ENCODE measurements around the gene CEMIP.
"Not testable (repeated sequence)": the region's sequence is repeated elsewhere in the genome, so short reads cannot be mapped to it uniquely, and the experiment has no call there.

The CEMIP gene

GRCh38 chr15:80957976-80958375 is 178.8 kb downstream of the CEMIP start:
- no peaks in the 10 kb centered on the region for H3K36me3 ChIP-seq (ENCODE audit: low read length)
- no peaks in the 10 kb centered on the region for H3F3A ChIP-seq (ENCODE audit: insufficient read depth)
- no peaks in the 10 kb centered on the region for H3K27me3 ChIP-seq (ENCODE audit: low read length)
- no peak overlapping the region for H3K27ac ChIP-seq (ENCODE audit: low read depth, low read length)
- TF ChIP-seq, protein P1, sequence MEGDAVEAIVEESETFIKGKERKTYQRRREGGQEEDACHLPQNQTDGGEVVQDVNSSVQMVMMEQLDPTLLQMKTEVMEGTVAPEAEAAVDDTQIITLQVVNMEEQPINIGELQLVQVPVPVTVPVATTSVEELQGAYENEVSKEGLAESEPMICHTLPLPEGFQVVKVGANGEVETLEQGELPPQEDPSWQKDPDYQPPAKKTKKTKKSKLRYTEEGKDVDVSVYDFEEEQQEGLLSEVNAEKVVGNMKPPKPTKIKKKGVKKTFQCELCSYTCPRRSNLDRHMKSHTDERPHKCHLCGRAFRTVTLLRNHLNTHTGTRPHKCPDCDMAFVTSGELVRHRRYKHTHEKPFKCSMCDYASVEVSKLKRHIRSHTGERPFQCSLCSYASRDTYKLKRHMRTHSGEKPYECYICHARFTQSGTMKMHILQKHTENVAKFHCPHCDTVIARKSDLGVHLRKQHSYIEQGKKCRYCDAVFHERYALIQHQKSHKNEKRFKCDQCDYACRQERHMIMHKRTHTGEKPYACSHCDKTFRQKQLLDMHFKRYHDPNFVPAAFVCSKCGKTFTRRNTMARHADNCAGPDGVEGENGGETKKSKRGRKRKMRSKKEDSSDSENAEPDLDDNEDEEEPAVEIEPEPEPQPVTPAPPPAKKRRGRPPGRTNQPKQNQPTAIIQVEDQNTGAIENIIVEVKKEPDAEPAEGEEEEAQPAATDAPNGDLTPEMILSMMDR (IDR thresholded peaks at IDR 0.05; ENCODE audit: insufficient read depth, low read length, poor library complexity, severe bottlenecking), result no peak
- TF ChIP-seq EZH2phosphoT487 (conservative IDR thresholded peaks at IDR 0.05; ENCODE audit: low read length), result no peak
- H3K79me2 ChIP-seq (ENCODE audit: insufficient read depth, low read length), result no peaks in the 10 kb centered on the region
- no peaks in the 10 kb centered on the region for H3K9me2 ChIP-seq (replicated peaks; ENCODE audit: insufficient read depth, low read length)
- H3K9ac ChIP-seq (ENCODE audit: low read length), result no peak overlapping the region
- no peaks in the 10 kb centered on the region for H3K9me3 ChIP-seq (ENCODE audit: insufficient read depth, low read length)
- H4K20me1 ChIP-seq (ENCODE audit: low read depth, low read length), result no peaks in the 10 kb centered on the region
- no peak overlapping the region for H3K4me2 ChIP-seq (ENCODE audit: low read depth, low read length, poor library complexity, severe bottlenecking)
- no peak overlapping the region for H3K4me3 ChIP-seq (ENCODE audit: insufficient read depth, low read length, poor library complexity, severe bottlenecking)
- no peak overlapping the region for H2AFZ ChIP-seq (ENCODE audit: low read depth, low read length, severe bottlenecking)

DNA sequence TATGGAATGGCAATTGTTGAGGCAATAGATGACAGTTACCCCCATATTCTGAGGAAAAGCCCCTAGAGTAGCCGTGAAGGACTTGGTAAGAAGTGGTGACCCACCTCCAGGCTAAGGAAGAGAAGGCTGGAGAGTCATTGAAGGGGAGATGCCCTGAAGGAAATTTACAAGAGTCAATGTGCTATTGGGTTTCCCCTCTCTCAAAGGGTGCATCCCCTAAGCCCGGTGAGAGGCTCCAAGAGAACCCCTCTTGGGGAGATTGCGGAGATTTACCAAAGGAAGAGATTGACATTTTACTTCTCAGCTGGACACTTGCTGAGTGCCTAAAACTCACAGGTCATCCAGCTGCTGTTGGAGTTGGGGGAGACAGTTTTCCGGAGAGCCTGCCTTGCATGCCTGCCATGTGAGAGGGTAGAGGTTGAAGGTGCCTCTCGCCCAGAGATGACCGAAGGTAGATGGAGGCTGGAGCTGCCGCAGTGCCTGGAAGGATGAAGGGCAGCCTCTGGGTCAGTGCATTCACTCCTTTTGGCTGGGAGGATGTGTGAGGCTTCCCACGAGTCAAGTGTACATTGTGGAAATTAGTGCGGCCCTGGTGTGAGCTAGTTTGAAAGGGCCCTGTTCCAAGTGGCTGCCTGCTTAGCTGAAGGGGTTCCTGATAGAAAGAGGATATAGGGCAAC is 179.8 kb downstream of the CEMIP start:
- H4K20me1 ChIP-seq (ENCODE audit: low read depth, low read length), result no peaks in the 10 kb centered on the region

GRCh38 chr15:80965454-80965853 is 186.3 kb downstream of the CEMIP start:
- not testable (repeated sequence) for H3K27ac ChIP-seq (ENCODE audit: low read depth, low read length); H3K4me2 ChIP-seq (ENCODE audit: low read depth, low read length, poor library complexity, severe bottlenecking); H3K9ac ChIP-seq (ENCODE audit: low read length); H3K79me2 ChIP-seq (ENCODE audit: insufficient read depth, low read length); H3K4me3 ChIP-seq (ENCODE audit: insufficient read depth, low read length, poor library complexity, severe bottlenecking); H3F3A ChIP-seq (ENCODE audit: insufficient read depth); H3K9me2 ChIP-seq (replicated peaks; ENCODE audit: insufficient read depth, low read length); H3K9me3 ChIP-seq (ENCODE audit: insufficient read depth, low read length); H2AFZ ChIP-seq (ENCODE audit: low read depth, low read length, severe bottlenecking); H4K20me1 ChIP-seq (ENCODE audit: low read depth, low read length); H3K36me3 ChIP-seq (ENCODE audit: low read length); H3K27me3 ChIP-seq (ENCODE audit: low read length)

More for the DNA sequence above, 179.8 kb downstream of the CEMIP start:
- H3K27ac ChIP-seq (ENCODE audit: low read depth, low read length), result no peak overlapping the region
- H3F3A ChIP-seq (ENCODE audit: insufficient read depth), result no peaks in the 10 kb centered on the region
- no peaks in the 10 kb centered on the region for H3K9me3 ChIP-seq (ENCODE audit: insufficient read depth, low read length)
- H3K79me2 ChIP-seq (ENCODE audit: insufficient read depth, low read length), result no peaks in the 10 kb centered on the region
- H3K36me3 ChIP-seq (ENCODE audit: low read length), result no peaks in the 10 kb centered on the region
- H3K4me2 ChIP-seq (ENCODE audit: low read depth, low read length, poor library complexity, severe bottlenecking), result no peak overlapping the region
- no peaks in the 10 kb centered on the region for H3K9me2 ChIP-seq (replicated peaks; ENCODE audit: insufficient read depth, low read length)
- H2AFZ ChIP-seq (ENCODE audit: low read depth, low read length, severe bottlenecking), result no peak overlapping the region
- H3K27me3 ChIP-seq (ENCODE audit: low read length), result no peaks in the 10 kb centered on the region
- TF ChIP-seq, protein P1 (IDR thresholded peaks at IDR 0.05; ENCODE audit: insufficient read depth, low read length, poor library complexity, severe bottlenecking), result no peak
- TF ChIP-seq EZH2phosphoT487 (conservative IDR thresholded peaks at IDR 0.05; ENCODE audit: low read length), result no peak
- H3K4me3 ChIP-seq (ENCODE audit: insufficient read depth, low read length, poor library complexity, severe bottlenecking), result no peak overlapping the region
- H3K9ac ChIP-seq (ENCODE audit: low read length), result no peak overlapping the region

- TF ChIP-seq EZH2phosphoT487 (conservative IDR thresholded peaks at IDR 0.05; ENCODE audit: low read length), result no peak
- TF ChIP-seq, protein P1 (IDR thresholded peaks at IDR 0.05; ENCODE audit: insufficient read depth, low read length, poor library complexity, severe bottlenecking), result no peak
- Histone ChIP-seq H3K9me3 (ENCODE audit: insufficient read depth, low read length) (no peaks in the 10 kb centered on the region), H4K20me1 (ENCODE audit: low read depth, low read length) (no peaks in the 10 kb centered on the region), H3K4me3 (ENCODE audit: insufficient read depth, low read length, poor library complexity, severe bottlenecking) (no peak overlapping the region), H3K9ac (ENCODE audit: low read length) (no peak overlapping the region), H3K27me3 (ENCODE audit: low read length) (no peaks in the 10 kb centered on the region), H3K36me3 (ENCODE audit: low read length) (no peaks in the 10 kb centered on the region), H3K9me2 (replicated peaks; ENCODE audit: insufficient read depth, low read length) (no peaks in the 10 kb centered on the region), H3K27ac (ENCODE audit: low read depth, low read length) (no peak overlapping the region), H3F3A (ENCODE audit: insufficient read depth) (no peaks in the 10 kb centered on the region), H2AFZ (ENCODE audit: low read depth, low read length, severe bottlenecking) (no peak overlapping the region), H3K4me2 (ENCODE audit: low read depth, low read length, poor library complexity, severe bottlenecking) (no peak overlapping the region), H3K79me2 (ENCODE audit: insufficient read depth, low read length) (no peaks in the 10 kb centered on the region)
Observed at GRCh38 chr15:80966431-80967197, 187.4 kb downstream of the CEMIP start.

Measured in SU-DHL-6 (cell line).